A673 (cell line): ENCODE data around the gene SLC40A1. TPM values are rescaled to one million over a fixed set of nuclear protein-coding genes. Genes with fewer than 3 reads are reported as not detected.

ENCODE experiments used
- BruUV-seq: library from RNA; stranded (reverse); fragments of 400-500 nt; replicated peaks from 2 replicates; lab custom pipeline; 2021; lab: Mats Ljungman, UMichigan
- CTCF ChIA-PET: fragments of 300-600 bp; sonication (Branson Sonifier 250); formaldehyde crosslinking; loops from one replicate; lab custom pipeline; 2022; ENCODE audit warnings: antibody characterized with exemption; lab: Charles Lee
- POLR2A ChIA-PET: fragments of 300-600 bp; sonication (Branson Sonifier 250); formaldehyde crosslinking; loops from one replicate; lab custom pipeline; 2022; ENCODE audit warnings: antibody characterized with exemption; ENCODE audit not compliant: low non-redundant PET; lab: Charles Lee
- DNase-seq: peaks from one replicate; pipeline ENCODE4 v3.0.0-alpha.2; 2015; ENCODE audit warnings: low spot score
- H3K27ac ChIP-seq: fragments of 200-600 bp; sonication (generic); 2 replicates; pipeline ENCODE4 v1.5.1; 2016; ENCODE audit warnings: mixed run types, low read depth, mild to moderate bottlenecking, mixed read lengths, antibody characterized with exemption, low read length; ENCODE audit not compliant: poor library complexity, severe bottlenecking
- H3K27me3 ChIP-seq: fragments of 200-600 bp; sonication (generic); replicated peaks from 2 replicates; pipeline ENCODE4 v1.6.1; 2017; ENCODE audit warnings: mixed run types, low read depth, mild to moderate bottlenecking, mixed read lengths, antibody characterized with exemption, low read length; ENCODE audit not compliant: insufficient read depth, poor library complexity
- H3K36me3 ChIP-seq: fragments of 200-600 bp; sonication (generic); 2 replicates; pipeline ENCODE4 v1.6.1; 2016; ENCODE audit warnings: mixed run types, mild to moderate bottlenecking, mixed read lengths, antibody characterized with exemption, low read length; ENCODE audit not compliant: insufficient read depth, poor library complexity, severe bottlenecking
- H3K4me1 ChIP-seq: fragments of 200-600 bp; sonication (generic); 2 replicates; pipeline ENCODE4 v1.6.1; 2017; ENCODE audit warnings: mixed run types, mild to moderate bottlenecking, mixed read lengths, antibody characterized with exemption, low read length; ENCODE audit not compliant: insufficient read depth, poor library complexity, severe bottlenecking
- H3K4me3 ChIP-seq: fragments of 200-600 bp; sonication (generic); 2 replicates; pipeline ENCODE4 v1.5.1; 2016; ENCODE audit warnings: low read depth, mixed run types, mild to moderate bottlenecking, mixed read lengths, low read length; ENCODE audit not compliant: poor library complexity, severe bottlenecking
- H3K9me3 ChIP-seq: fragments of 200-600 bp; sonication (generic); 2 replicates; pipeline ENCODE4 v1.6.1; 2016; ENCODE audit warnings: mixed run types, low read depth, mild to moderate bottlenecking, mixed read lengths, antibody characterized with exemption, low read length; ENCODE audit not compliant: poor library complexity, severe bottlenecking
- CTCF ChIP-seq: fragments of 300-800, 200-600 bp; sonication (generic); conservative IDR thresholded peaks from 2 replicates; pipeline ENCODE4 v1.5.1; 2017; ENCODE audit warnings: low read depth, mild to moderate bottlenecking, antibody characterized with exemption, low read length, moderate library complexity, mixed read lengths
- EZH2 ChIP-seq: fragments of 200-600 bp; sonication (generic); IDR thresholded peaks from 2 replicates; pipeline ENCODE4 v1.6.1; 2017; ENCODE audit warnings: borderline replicate concordance, low read depth, mild to moderate bottlenecking, mixed read lengths, antibody characterized with exemption, low read length; ENCODE audit not compliant: poor library complexity, severe bottlenecking
- intact Hi-C: fragments of 100-400 bp; cut with micrococcal nuclease; formaldehyde crosslinking; loops from one replicate; pipeline ENCODE4 v1.10.0; 2022; ENCODE audit not compliant: unreplicated experiment
- total RNA-seq: library from RNA; stranded (reverse); gene quantifications from 2 replicates; pipeline ENCODE4 v1.2.3, GENCODE V29; 2021

SLC40A1 gene
- total RNA-seq, 1 experiment from 2014 or later, result 1.9 TPM

- Histone ChIP-seq H3K4me3 (no peak overlapping the region), H3K27ac (no peak overlapping the region), H3K36me3 (no peaks in the 10 kb centered on the region), H3K9me3 (no peaks in the 10 kb centered on the region), H3K27me3 (no peaks in the 10 kb centered on the region), H3K4me1 (no peaks in the 10 kb centered on the region)
- no TSS peak for BruUV-seq
- ChIA-PET POLR2A (interaction anchor here (0.5 kb wide), 1 partner anchor 1202 kb away, joined by 3 read pairs; no protein-coding TSS in a partner anchor), CTCF (no interaction called here)
- TF ChIP-seq EZH2 (no peak), CTCF (no peak)
- DNase-seq, result no peak
- intact Hi-C loops, result no loop called here
Observed at GRCh38 chr2:189511210-189511959, 69.2 kb downstream of the SLC40A1 start.

Other genes with a start within 250 kb of the SLC40A1 start
- gene WDR75, start 139.3 kb downstream of the SLC40A1 start, total RNA-seq, result 63.4 and 69.6 TPM in 2 replicates
- gene ASNSD1, start 80.7 kb upstream of the SLC40A1 start, total RNA-seq, result 50.7 and 58.2 TPM in 2 replicates
- gene ANKAR, start 93.9 kb upstream of the SLC40A1 start, total RNA-seq, result 3.5 and 4.5 TPM in 2 replicates
- gene OSGEPL1, start 182.0 kb upstream of the SLC40A1 start, total RNA-seq, result 13.1 and 13.7 TPM in 2 replicates
- 59.7 and 64.0 TPM in 2 replicates for gene ORMDL1, start 203.6 kb upstream of the SLC40A1 start, total RNA-seq
- 43.7 and 46.5 TPM in 2 replicates for gene PMS1, start 203.7 kb upstream of the SLC40A1 start, total RNA-seq